GM11168 (cell line): ENCODE results near the gene CLNK.

Source experiments
- in situ Hi-C: fragments of 300-500 bp; cut with MboI; formaldehyde crosslinking; loops from one replicate; pipeline ENCODE4 v1.12.0; 2022; ENCODE audit warnings: low sequenced_read_pairs; ENCODE audit not compliant: unreplicated experiment

Gene CLNK, protein sequence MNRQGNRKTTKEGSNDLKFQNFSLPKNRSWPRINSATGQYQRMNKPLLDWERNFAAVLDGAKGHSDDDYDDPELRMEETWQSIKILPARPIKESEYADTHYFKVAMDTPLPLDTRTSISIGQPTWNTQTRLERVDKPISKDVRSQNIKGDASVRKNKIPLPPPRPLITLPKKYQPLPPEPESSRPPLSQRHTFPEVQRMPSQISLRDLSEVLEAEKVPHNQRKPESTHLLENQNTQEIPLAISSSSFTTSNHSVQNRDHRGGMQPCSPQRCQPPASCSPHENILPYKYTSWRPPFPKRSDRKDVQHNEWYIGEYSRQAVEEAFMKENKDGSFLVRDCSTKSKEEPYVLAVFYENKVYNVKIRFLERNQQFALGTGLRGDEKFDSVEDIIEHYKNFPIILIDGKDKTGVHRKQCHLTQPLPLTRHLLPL

DNA sequence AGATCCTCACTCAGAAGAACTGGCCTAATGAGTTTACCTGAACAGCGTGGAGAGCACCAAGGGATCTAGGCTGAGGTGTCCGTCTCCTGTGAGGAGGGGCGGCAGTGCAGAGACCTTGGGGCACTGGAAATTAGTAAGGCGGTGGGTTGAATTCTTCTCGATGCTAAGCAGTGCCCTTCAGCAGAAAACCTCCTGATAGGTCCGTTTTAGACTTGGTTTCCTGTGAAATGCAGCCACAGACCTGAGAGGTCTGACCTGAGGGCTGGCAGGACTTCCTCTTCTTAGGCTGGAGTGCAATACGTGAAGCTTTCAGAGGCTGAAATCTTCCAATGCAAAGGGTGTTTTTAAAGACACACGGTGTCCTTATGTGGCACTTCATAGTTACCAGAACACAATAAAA, at the start of gene CLNK:
Gene CLNK, minus strand, starts transcription at position 138 of the 400 bp plus-strand sequence. CDS start 16,899 bp downstream, outside the sequence.
- in situ Hi-C loops: no loop called here

DNA sequence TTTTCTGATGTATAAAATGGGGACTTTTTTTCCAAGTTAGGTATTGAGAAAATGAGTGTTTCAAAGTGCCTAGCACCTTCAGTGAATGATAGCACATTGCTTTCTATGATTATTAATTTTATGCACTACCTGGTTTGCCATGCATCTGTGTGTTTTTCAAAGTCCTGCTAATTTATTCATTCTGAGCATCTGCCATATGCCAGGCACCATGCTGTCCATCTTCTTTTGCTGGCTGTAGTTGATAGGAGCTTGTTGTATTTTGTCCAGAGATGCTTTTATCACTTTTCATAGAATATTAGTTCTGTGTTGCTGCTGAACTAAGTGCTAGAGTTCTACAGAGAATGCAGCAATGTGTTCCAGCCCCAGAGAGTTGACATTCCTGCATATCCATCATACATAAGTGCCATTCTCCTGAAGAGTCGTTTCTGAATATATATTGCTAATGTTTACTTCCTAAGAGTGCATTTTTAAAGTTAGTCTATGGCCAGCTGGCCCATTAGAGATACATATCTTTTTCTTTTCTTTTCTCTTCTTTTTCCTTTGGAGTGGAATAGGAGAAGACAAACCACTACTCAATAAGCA, 49.0 kb upstream of the CLNK start:
- in situ Hi-C loops: no loop called here

DNA sequence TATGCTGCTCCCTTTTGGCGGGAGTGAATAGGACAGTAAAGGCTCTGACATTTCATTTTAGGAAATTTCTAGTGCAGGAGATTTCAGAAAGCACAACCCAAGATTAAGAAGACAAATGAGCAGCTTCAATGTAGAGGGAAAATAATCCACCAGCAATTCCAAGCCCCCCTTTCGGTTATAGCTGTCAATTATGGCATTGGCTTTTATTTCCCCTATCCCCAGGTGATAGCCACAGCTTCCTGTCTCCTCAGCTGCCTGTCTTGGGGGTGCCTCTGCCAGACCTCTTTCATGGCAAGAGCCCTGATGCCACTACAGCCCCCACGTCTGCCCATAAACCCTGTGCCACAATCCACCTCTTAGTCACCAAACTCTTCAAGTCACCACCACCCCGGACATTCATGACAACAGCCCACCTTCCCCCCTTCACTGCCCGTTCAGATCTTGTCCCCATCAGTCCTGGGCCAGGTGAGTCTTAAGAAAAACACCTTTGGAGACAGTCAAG, 48.4 kb upstream of the CLNK start:
- in situ Hi-C loops: no loop called here

DNA sequence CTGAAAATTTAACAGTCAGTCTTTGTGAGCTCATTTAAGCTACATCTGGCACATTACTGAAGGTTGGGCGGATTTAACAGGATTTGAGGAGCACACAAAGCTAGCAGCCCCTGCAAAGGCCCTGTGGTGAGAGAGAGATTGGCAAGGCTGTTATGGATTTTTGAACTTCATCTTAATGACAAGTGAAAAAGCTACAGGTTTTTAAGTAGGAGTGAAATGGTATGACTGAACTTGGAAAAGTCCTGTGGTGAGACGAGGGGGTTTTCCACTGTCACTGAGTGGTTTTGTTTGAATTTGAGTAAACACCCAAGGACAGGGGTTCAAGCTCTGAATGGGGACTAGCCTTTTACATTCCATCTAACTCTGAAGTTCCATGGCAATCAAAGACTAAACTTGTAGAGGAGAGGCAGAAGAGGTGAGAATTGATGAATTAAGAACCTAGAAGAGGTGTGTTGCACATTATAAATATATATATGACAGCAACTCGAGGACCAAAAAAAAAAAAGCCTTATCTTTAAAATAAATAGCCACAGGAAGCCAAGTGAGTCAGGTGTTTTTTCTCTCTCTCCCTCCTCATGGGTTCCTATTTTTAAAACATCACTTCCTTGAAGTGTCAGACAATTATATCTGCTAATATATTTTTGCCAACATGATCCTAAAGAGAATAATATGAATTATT, 47.8 kb upstream of the CLNK start:
- in situ Hi-C loops: no loop called here

DNA sequence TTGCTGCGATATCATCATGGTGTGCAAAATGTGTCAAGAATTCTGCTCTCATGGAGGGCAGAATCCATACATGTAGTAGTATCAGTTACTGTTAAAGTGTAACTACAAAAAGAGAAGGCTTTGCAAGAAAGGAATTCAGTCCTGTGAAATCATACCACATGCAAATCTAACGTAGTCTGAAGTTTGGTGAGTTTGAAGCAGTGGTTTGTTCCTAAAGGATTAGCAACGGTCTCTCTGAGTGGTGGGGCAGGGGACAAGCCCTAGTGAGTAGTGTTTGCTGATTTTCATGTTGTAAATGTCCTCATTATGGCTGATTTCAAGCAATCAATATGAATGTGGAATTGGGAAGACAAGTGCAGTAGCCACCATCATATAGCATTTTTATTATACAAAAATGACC, 47.1 kb upstream of the CLNK start:
- in situ Hi-C loops: no loop called here

DNA sequence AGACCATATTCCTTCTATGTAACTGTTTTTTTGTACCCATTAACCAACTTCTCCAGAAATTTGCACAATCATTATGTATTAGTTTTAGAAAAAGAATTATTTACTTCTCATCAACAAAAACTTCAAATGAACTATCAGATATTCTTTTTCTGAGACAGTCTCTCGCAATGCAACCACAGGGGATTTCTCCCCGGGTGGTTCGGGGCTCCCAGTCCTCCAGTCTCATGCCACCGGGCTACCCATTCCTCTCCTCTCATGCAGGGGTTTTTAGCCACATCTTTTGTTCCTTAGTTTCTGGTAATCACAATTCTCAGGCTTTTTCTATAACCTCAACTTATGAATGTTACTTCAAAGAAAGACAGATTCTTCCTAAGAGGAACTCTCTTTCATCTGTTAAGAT, 46.6 kb upstream of the CLNK start:
- in situ Hi-C loops: no loop called here

DNA sequence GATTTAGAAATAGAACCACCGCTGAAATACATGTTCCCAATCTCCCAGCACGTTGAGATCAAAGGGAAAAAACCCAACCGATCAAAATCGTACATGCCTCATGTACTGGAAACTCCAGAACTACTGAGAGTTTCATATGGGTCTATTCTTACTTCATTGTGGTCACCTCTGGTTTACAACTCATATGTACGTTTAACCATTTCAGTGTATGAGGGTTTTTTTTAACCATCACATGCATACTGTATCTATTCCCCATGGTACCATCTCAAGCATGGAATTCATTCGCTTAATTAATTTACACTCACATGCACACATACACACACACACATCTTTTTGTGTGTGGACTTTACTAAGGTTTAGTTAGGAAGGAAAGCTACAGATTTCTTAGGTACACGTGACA, 46.0 kb upstream of the CLNK start:
- in situ Hi-C loops: no loop called here

DNA sequence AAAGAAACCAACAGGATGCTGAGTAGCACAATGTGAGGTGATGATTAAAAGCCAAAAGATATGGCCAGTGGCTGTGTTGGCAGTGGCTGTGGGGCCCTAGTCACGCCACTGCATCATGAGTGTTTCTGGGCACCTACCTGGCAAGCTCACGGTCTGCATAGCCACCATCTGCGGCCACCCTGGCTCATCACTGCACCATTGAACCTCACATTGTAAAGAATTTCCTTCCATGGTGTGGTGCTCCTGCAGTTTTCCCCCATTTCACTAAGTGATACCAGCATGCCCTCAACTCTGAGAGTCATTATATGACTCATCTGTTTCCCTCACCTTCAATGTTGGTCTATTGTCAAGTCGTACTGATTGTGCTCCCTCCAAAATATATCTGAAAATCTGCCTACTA, 45.5 kb upstream of the CLNK start:
- in situ Hi-C loops: no loop called here

DNA sequence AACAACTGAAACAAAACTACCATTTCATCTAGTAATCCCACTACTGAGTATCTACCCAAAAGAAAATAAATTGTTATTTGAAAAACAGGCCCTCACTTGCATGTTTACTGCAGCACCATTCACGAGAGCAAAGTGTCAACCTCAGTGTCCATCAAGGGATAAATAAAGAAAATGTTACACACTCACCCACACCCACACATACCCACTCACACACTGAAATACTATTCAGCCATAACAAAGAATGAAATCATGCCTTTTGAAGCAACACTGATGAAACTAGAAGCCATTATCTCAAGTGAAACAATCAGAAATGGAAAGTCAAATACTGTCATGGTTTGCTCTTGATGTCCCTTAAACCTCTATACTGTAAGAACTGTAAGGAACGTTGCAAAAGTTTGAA, 44.8 kb upstream of the CLNK start:
- in situ Hi-C loops: no loop called here

DNA sequence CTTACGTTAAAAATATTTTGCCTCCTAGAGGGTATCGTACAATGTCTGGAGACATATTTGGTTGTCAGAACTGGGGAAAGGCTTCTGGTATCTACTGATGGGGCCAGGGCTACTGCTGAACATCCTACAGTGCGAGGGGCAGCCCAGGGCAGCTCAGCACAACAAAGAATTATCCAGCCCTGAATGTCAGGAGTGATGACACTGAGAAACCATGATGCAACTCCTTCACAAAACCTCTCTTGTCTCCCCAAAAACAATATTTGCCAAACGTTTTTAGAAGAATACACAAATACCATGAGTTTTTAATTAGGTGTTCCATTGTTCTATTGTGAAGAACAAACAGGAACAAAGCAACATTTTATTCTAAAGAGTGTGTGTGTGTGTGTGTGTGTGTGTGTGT, 43.4 kb upstream of the CLNK start:
- in situ Hi-C loops: no loop called here

DNA sequence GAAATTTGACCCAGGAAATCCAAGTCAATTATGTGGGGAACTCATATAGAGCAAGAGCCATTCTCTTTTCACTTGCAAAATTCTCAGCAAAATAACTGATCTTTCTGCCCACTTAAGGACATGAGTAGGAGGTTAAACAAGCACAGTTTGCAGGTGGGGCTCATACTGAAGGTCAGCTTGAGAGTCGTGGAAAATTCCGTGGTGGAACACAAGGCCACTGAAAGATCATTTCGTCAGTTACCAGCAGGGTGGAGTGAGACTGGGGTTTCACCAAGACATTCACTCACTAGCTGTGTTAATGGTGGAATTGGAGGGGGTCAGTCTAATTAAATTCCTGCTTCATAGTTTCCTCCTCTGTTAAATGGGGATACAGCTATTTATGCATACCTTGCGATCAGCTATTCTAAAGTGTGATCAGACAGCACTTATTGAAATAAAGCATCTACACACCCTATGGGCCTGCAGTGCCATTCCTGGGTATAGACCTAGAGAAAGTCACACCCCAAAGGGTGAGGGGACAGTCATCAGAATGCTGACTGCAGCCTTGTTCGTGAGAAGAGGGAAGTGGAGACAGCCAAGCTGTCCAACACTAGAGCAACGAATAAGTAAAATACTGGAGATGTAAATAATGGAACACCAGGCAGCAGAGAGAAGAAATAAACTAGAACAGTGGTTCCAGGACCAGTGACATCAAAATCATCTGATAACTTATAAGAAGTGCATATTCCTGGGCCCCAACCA, 42.7 kb upstream of the CLNK start:
- in situ Hi-C loops: no loop called here

DNA sequence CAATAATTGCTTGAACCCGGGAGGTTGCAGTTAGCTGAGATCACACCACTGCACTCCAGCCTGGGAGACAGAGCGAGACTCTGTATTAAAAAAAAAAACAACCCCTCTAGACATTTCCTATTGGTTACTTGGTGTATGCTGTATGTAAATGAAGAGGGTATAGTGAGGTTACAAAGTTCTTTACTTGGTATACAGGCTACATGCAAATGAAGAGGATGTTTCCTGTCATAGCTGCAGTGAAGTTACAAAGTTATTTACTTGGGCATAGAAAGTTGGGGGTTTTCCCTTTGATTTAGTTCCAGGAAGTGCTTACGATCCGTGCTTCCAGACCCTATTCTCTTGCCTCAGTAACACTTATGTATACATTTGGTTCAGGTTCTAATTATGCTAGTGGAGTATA, 38.4 kb upstream of the CLNK start:
- in situ Hi-C loops: no loop called here

DNA sequence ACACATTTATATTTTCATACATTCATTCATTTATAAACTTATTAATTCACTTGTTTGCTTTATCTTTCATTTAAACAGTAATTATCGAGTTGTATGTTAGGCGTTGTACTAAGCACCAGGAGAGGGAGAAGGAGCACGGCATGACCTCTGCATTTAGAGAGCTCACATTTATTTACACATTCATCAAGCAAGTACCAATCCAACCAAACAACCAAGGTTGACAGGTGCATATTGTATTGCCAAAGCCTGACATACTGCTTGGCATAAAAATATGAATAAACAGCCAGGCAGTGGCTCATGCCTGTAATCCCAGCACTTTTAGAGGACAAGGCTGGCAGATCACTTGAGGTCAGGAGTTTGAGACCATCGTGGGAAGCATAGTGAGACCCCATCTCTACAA, 37.0 kb upstream of the CLNK start:
- in situ Hi-C loops: no loop called here

DNA sequence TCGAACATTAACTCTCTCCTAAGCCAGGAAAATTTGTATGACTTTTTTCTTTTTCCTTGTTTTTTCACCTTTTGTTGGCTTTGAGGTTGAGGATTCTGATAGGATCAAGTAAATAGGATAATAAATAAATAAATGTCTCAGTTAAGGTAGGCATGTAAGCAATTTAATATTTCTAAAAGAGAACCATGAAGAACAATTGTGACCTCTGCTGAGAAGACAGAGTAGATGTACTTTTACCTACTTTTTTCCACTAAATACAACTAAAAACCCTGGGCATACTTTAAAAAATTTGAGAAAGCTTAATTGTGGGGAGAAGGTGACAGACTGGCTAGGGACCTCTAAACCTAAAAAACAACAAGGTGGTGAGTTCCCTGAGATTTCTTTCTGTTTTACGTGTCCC, 31.6 kb upstream of the CLNK start:
- in situ Hi-C loops: no loop called here

DNA sequence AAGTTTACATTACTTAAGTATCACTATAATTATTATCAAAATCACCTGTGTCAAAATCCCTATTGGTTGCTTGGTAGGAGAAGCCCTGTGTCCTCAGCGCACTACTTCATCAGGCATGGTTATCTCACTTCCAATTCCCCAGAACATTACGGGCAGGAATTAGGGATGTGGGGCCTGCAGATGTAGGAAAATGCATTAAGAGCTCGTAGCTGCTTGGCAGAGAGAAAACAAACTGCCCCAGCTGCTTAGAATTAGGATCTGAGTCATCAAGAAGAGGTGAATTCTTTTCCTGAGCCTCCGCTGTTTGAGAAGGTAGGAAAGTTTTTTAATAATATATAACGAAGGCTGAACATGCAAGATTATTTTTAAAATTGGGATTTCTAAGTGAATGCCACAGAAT, 31.1 kb upstream of the CLNK start:
- in situ Hi-C loops: no loop called here

DNA sequence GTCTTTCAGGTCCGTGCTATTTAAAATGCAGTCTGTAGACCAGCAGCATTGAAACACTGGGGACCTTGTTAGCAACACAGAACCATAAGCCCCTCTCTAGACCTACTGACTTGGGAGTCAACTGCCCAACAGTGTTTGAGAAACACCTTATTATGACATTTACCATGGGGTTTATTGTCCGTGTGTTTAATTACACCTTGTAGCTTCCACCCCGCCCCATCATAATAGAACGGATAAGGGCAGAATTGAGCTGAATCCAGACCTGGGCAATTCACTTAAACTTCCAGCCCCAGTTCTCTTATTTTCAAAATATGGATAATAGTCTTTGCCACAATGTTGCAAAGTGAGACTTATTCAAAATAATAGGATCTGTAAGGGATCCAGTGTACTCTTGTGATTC, 30.6 kb upstream of the CLNK start:
- in situ Hi-C loops: no loop called here

DNA sequence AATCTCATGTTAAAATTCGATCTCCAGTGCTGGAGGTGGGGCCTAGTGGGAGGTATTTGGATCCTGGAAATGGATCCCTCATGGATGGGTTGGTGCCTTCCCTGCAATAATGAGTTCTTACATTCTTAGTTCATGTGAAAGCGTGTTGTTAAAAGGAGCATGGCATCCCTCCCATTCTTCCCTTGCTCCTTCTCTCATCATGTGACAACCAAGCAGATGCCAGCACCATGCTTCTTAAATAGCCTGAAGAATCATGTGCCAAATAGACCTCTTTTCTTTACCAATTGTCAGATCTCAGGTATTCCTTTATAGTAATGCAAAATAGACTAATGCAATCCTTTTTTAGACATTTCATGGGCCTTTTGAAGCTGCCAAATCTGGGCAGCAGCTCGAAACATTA, 29.0 kb upstream of the CLNK start:
- in situ Hi-C loops: no loop called here

DNA sequence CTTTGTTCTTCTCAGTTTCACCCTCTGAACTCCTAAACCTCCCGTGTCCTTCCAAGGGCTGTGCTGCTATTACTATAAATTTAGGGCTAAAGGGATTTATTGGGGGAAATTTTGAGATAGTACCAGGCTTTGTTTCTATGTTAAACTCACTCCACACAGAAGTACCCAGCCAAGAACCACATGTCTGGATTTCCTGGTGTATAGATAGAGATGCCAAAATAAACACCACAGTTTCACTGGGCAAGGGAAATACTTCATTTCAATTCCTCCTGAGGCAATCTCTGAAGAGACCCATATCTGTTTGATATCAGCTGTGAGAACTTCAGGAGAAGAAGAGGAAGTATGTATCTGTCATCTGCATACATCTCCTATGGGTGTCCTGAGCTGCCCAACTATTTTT, 21.7 kb upstream of the CLNK start:
- in situ Hi-C loops: no loop called here

DNA sequence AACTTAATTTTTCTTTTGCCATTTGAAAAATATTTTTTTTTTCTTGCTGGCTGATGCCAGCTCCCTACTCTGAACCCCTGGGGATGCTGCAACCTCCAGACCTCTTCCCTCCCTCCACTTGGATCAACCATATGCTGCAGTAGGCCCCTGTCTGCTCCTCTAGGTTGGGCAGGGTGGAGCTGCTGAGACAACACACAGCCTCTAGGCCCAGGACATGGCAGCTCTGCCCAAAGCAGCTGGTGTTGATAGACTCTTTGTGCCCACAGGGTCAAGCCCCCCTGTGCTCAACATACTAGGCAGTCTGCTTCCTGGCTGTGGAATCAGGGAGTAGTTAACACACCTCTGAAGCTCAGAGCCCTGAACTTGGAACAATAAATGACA, 19.9 kb upstream of the CLNK start:
- in situ Hi-C loops: no loop called here

DNA sequence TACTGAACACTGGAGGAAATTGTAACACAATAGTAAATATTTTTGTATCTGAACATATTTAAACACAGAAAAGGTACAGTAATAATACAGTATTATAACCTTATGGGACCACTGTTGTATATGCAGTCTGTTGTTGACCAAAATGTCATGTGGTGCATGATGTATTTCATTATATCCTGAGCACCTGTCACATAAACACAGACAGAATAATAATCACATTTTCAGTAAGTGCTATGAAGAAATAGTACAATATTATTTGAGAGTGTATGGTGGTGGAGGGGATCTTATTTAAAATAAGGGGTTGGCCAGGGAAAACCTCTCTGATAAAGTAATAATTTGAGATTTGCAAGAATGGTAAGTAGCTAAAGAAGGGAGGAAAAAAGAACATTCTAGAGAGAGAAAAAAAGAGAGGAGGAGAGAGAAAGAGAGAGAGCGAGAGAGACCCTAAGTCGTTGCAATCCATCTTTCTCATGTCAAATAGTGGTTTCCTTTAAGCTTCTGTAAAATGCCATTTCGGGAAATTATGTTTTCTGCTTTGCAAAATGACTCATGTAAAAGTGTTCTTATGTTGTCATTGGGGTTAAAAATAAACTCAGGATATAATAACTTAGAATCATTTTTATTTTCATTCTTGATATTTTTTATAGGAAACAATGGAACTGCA, 19.3 kb upstream of the CLNK start:
- in situ Hi-C loops: no loop called here
